H9 (cell line): ENCODE data around the gene SCUBE2. TPM values are rescaled to one million over a fixed set of nuclear protein-coding genes. Genes with fewer than 3 reads are reported as not detected.

Experiments
- DNase-seq: peaks from one replicate; pipeline ENCODE4 v3.0.0-alpha.2; 2017
- H2AFZ ChIP-seq: one replicate; pipeline ENCODE4 v1.6.1; 2013; ENCODE audit warnings: mild to moderate bottlenecking, low read length, control low read depth, moderate library complexity
- H2AK5ac ChIP-seq: 2 replicates; pipeline ENCODE4 v1.6.1; 2013; ENCODE audit warnings: low read length, control low read depth, mixed read lengths; ENCODE audit not compliant: insufficient read length
- H2BK120ac ChIP-seq: one replicate; pipeline ENCODE4 v1.6.1; 2013; ENCODE audit warnings: low read depth, mild to moderate bottlenecking, low read length, control low read depth, inconsistent platforms; ENCODE audit not compliant: poor library complexity, severe bottlenecking
- H2BK12ac ChIP-seq: 2 replicates; pipeline ENCODE4 v1.6.1; 2013; ENCODE audit warnings: low read length, control low read depth, mixed read lengths, low read depth; ENCODE audit not compliant: insufficient read length
- H2BK15ac ChIP-seq: 2 replicates; pipeline ENCODE4 v1.6.1; 2013; ENCODE audit warnings: low read depth, low read length, control low read depth
- H2BK20ac ChIP-seq: one replicate; pipeline ENCODE4 v1.6.1; 2013; ENCODE audit warnings: low read depth, mild to moderate bottlenecking, low read length, control low read depth, inconsistent platforms; ENCODE audit not compliant: poor library complexity, severe bottlenecking
- H2BK5ac ChIP-seq: 2 replicates; pipeline ENCODE4 v1.6.1; 2013; ENCODE audit warnings: low read length, control low read depth, mixed read lengths; ENCODE audit not compliant: insufficient read length
- H3K14ac ChIP-seq: 2 replicates; pipeline ENCODE4 v1.6.1; 2013; ENCODE audit warnings: low read length, control low read depth; ENCODE audit not compliant: insufficient read depth
- H3K18ac ChIP-seq: 2 replicates; pipeline ENCODE4 v1.6.1; 2013; ENCODE audit warnings: low read depth, mild to moderate bottlenecking, mixed read lengths, low read length, control low read depth; ENCODE audit not compliant: insufficient read length
- H3K23ac ChIP-seq: 2 replicates; pipeline ENCODE4 v1.6.1; 2013; ENCODE audit warnings: low read length, control low read depth, mixed read lengths, low read depth; ENCODE audit not compliant: insufficient read length
- H3K23me2 ChIP-seq: 2 replicates; pipeline ENCODE4 v1.6.1; 2013; ENCODE audit warnings: low read depth, mild to moderate bottlenecking, mixed read lengths, low read length, control low read depth; ENCODE audit not compliant: insufficient read length, poor library complexity, severe bottlenecking
- H3K27ac ChIP-seq: 2 replicates; pipeline ENCODE4 v1.5.1; 2013; ENCODE audit warnings: low read length, control low read depth, mixed read lengths, low read depth; ENCODE audit not compliant: insufficient read length
- H3K27me3 ChIP-seq: 2 replicates; pipeline ENCODE4 v1.6.1; 2013; ENCODE audit warnings: low read length, control low read depth, inconsistent platforms; ENCODE audit not compliant: insufficient read depth
- H3K4ac ChIP-seq: 2 replicates; pipeline ENCODE4 v1.6.1; 2013; ENCODE audit warnings: low read depth, mild to moderate bottlenecking, control low read depth, inconsistent platforms, low read length, moderate library complexity
- H3K4me1 ChIP-seq: 2 replicates; pipeline ENCODE4 v1.6.1; 2013; ENCODE audit warnings: low read length, control low read depth, inconsistent platforms; ENCODE audit not compliant: insufficient read depth
- H3K4me2 ChIP-seq: 2 replicates; pipeline ENCODE4 v1.6.1; 2013; ENCODE audit warnings: low read length, control low read depth, mixed read lengths; ENCODE audit not compliant: insufficient read length, insufficient read depth
- H3K56ac ChIP-seq: 2 replicates; pipeline ENCODE4 v1.6.1; 2013; ENCODE audit warnings: low read depth, mild to moderate bottlenecking, mixed read lengths, low read length, control low read depth; ENCODE audit not compliant: insufficient read length
- H3K79me1 ChIP-seq: 2 replicates; pipeline ENCODE4 v1.6.1; 2013; ENCODE audit warnings: low read depth, mild to moderate bottlenecking, moderate library complexity, low read length, control low read depth, inconsistent platforms; ENCODE audit not compliant: insufficient read depth, poor library complexity, severe bottlenecking
- H3K79me2 ChIP-seq: 2 replicates; pipeline ENCODE4 v1.6.1; 2013; ENCODE audit warnings: low read length, control low read depth, inconsistent platforms; ENCODE audit not compliant: insufficient read depth
- H3K9ac ChIP-seq: 2 replicates; pipeline ENCODE4 v1.6.1; 2013; ENCODE audit warnings: low read length, control low read depth, mixed read lengths; ENCODE audit not compliant: insufficient read length; ENCODE audit errors: extremely low read depth
- H3K9me3 ChIP-seq: one replicate; pipeline ENCODE4 v1.6.1; 2013; ENCODE audit warnings: low read depth, low read length, inconsistent platforms; ENCODE audit not compliant: control insufficient read depth
- H3T11ph ChIP-seq: one replicate; pipeline ENCODE4 v1.6.1; 2013; ENCODE audit warnings: mild to moderate bottlenecking, low read length, control low read depth, inconsistent platforms
- H4K20me1 ChIP-seq: one replicate; pipeline ENCODE4 v1.6.1; 2013; ENCODE audit not compliant: control insufficient read depth, insufficient read length, insufficient read depth
- H4K5ac ChIP-seq: 2 replicates; pipeline ENCODE4 v1.6.1; 2013; ENCODE audit warnings: low read depth, mild to moderate bottlenecking, mixed read lengths, low read length, control low read depth; ENCODE audit not compliant: insufficient read length
- H4K8ac ChIP-seq: replicated peaks from 2 replicates; pipeline ENCODE4 v1.6.1; 2013; ENCODE audit warnings: low read length, control low read depth, mixed read lengths, low read depth; ENCODE audit not compliant: insufficient read length
- H4K91ac ChIP-seq: 2 replicates; pipeline ENCODE4 v1.6.1; 2013; ENCODE audit warnings: low read depth, mild to moderate bottlenecking, moderate library complexity, mixed read lengths, low read length, control low read depth; ENCODE audit not compliant: insufficient read length
- H3K27ac Mint-ChIP-seq, 3 experiments: 2 replicates in 2 of 3; 3 replicates in 1 of 3; pipeline ENCODE4 v1.8.0; 2020 to 2021; ENCODE audit warnings: mixed read lengths in 3 of 3, mild to moderate bottlenecking in 1 of 3, moderate library complexity in 1 of 3
- H3K27me3 Mint-ChIP-seq: 2 replicates; pipeline ENCODE4 v1.8.0; 2021; ENCODE audit warnings: low read depth, mild to moderate bottlenecking, moderate library complexity, mixed read lengths
- H3K36me3 Mint-ChIP-seq, 3 experiments: 2 replicates in 2 of 3; 3 replicates in 1 of 3; pipeline ENCODE4 v1.8.0; 2020 to 2021; ENCODE audit warnings: low read depth in 3 of 3, mixed read lengths in 3 of 3; ENCODE audit not compliant: insufficient read depth in 1 of 3
- H3K4me1 Mint-ChIP-seq, 2 experiments: 2 replicates each; pipeline ENCODE4 v1.8.0; 2020; ENCODE audit warnings: mixed read lengths in 2 of 2
- H3K4me3 Mint-ChIP-seq, 2 experiments: 2 replicates in 1 of 2; 3 replicates in 1 of 2; pipeline ENCODE4 v1.8.0; 2020 to 2021; ENCODE audit warnings: mild to moderate bottlenecking in 2 of 2, mixed read lengths in 2 of 2, moderate library complexity in 1 of 2
- H3K9me3 Mint-ChIP-seq, 2 experiments: 2 replicates in 1 of 2; 3 replicates in 1 of 2; pipeline ENCODE4 v1.8.0; 2020; ENCODE audit warnings: mild to moderate bottlenecking in 2 of 2, mixed read lengths in 2 of 2, moderate library complexity in 1 of 2
- CTCF ChIP-seq: fragments of 200-600 bp; sonication (generic); conservative IDR thresholded peaks from 3 replicates; pipeline ENCODE4 v1.8.0; 2021; ENCODE audit warnings: antibody characterized with exemption, mild to moderate bottlenecking
- WGBS: extraction: QIAGEN DNeasy Blood & Tissue Kit; methylation state at CpG from one replicate; pipeline ENCODE4 v1.1.7; 2013; ENCODE audit warnings: missing lambda C conversion rate, low lambda C conversion rate, mixed read lengths; ENCODE audit not compliant: insufficient read length; ENCODE audit errors: extremely low coverage; 5-methylcytosine and 5-hydroxymethylcytosine counted together
- total RNA-seq: library from RNA; stranded (reverse); gene quantifications from 2 replicates; pipeline ENCODE4 v1.2.1, GENCODE V29; 2021

The SCUBE2 gene
- total RNA-seq, 1 experiment from 2014 or later, result 1.6 TPM

GRCh38 chr11:8997451-8997850 lies 93.9 kb downstream of the SCUBE2 start:
- no peak overlapping the region for H2BK5ac ChIP-seq
- no peaks in the 10 kb centered on the region for H4K20me1 ChIP-seq
- no peak overlapping the region for H2BK12ac ChIP-seq
- H2AK5ac ChIP-seq, result no peak overlapping the region
- H3K9ac ChIP-seq, result no peak overlapping the region
- H3K4ac ChIP-seq, result no peak overlapping the region
- no peaks in the 10 kb centered on the region for H3K79me1 ChIP-seq
- H3K27ac Mint-ChIP-seq, result no peak overlapping the region
- H2BK20ac ChIP-seq, result no peak overlapping the region
- no peaks in the 10 kb centered on the region for H3K9me3 ChIP-seq
- no peak overlapping the region for H3K27ac ChIP-seq
- H3K18ac ChIP-seq, result no peak overlapping the region
- no peak overlapping the region for H3K56ac ChIP-seq
- H3K9me3 Mint-ChIP-seq, result no peaks in the 10 kb centered on the region
- no peak for DNase-seq
- no peak overlapping the region for H2AFZ ChIP-seq
- no peaks in the 10 kb centered on the region for H3K79me2 ChIP-seq
- H2BK120ac ChIP-seq, result no peak overlapping the region
- H2BK15ac ChIP-seq, result no peak overlapping the region
- no peak overlapping the region for H4K91ac ChIP-seq
- no peak for TF ChIP-seq CTCF
- no peak overlapping the region for H4K8ac ChIP-seq
- no peak overlapping the region for H3T11ph ChIP-seq
- peaks cover 0 to 2% of the 10 kb centered on the region in 2 experiments; a peak in 1 of 4 replicates for H3K4me1 Mint-ChIP-seq
- H3K23me2 ChIP-seq, result no peaks in the 10 kb centered on the region
- peaks cover 23% of the 10 kb centered on the region for H3K27me3 Mint-ChIP-seq
- H4K5ac ChIP-seq, result no peak overlapping the region
- no peak overlapping the region for H3K14ac ChIP-seq
- no peak overlapping the region for H3K4me3 Mint-ChIP-seq
- WGBS, result no CpG with 5 or more reads among the region's 3 CpGs
- peaks cover 4% of the 10 kb centered on the region for H3K27me3 ChIP-seq
- no peaks in the 10 kb centered on the region for H3K36me3 Mint-ChIP-seq
- H3K4me2 ChIP-seq, result no peak overlapping the region
- no peak overlapping the region for H3K23ac ChIP-seq
- no peaks in the 10 kb centered on the region for H3K4me1 ChIP-seq
